NCI-H748 (cell line): ENCODE data around the gene ZCWPW1.
"Not testable (repeated sequence)": the region's sequence is repeated elsewhere in the genome, so short reads cannot be mapped to it uniquely, and the experiment has no call there.

Experiments used
- DNase-seq: peaks from one replicate; lab custom pipeline; 2025; ENCODE audit not compliant: unreplicated experiment; lab: John Stamatoyannopoulos, UW

ZCWPW1 gene

DNA sequence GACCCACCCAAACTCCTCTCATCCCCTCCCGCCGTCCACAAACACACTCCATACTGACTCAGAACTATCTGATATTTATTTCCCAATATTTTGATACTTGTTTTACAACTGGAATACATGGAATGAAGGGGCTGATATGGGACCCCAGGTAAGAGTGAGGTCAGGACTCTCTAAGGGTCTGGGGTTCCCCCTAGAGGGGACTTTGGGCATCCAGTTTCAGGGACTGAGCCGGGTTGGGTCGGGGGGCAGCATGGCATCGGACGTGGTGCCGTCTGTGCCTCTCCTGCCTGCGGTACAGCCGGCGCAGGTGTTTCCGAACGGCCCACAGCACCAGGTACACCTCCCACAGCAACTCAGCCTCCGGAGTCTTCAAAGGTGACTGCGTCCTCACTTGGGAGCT is 28.1 kb upstream of the ZCWPW1 start:
- no peak for DNase-seq

DNA sequence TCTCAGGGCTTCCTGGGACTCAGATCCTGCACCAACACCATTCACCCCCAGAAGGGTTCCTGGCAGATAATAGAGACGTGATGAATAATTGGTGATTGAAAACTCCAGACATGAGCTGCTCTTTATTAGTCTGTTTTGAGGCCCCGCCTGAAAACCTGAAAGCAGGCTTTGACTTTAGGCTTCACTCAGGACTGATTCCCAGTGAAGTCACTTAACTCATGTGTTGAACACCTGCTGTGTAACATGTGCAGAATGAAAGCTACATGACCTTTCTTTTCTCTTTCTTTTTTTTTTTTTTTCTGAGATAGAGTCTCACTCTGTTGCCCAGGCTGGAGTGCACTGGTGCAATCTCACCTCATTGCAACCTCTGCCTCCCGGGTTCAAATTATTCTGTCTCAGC is 26.7 kb upstream of the ZCWPW1 start:
- no peak for DNase-seq

DNA sequence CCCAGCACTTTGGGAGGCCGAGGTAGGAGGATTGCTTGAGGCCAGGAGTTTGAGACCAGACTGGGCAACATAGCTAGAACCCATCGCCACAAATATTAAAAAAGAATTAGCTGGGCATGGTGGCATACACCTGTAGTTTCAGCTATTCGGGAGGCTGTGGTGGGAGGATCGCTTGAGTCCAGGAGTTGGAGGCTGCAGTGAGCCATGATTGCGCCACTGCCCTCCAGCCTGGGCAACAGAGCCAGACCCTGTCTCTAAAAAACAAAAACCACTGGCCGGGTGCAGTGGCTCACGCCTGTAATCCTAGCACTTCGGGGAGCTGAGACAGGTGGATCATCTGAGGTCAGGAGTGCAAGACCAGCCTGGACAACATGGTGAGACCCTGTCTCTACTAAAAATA is 25.4 kb upstream of the ZCWPW1 start:
- DNase-seq, result not testable (repeated sequence)

DNA sequence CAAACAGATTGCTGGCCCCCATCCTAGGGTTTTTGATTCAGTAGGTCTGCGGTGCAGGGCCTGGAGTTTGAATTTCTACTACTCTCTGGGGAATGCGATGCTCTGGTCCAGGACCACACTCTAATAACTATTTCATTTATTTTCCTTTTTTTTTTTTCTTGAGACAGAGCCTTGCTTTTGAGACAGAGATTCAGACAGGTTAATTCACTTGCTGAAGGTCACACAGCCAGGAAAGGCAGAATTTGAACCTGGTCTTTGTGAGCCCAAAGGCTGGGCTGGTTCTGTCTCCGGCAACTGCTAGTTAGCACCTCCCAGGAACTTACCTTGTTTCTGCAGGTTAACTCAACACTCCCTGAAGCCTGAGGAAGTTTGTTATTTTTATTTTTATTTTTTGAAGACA is 24.0 kb upstream of the ZCWPW1 start:
- no peak for DNase-seq

DNA sequence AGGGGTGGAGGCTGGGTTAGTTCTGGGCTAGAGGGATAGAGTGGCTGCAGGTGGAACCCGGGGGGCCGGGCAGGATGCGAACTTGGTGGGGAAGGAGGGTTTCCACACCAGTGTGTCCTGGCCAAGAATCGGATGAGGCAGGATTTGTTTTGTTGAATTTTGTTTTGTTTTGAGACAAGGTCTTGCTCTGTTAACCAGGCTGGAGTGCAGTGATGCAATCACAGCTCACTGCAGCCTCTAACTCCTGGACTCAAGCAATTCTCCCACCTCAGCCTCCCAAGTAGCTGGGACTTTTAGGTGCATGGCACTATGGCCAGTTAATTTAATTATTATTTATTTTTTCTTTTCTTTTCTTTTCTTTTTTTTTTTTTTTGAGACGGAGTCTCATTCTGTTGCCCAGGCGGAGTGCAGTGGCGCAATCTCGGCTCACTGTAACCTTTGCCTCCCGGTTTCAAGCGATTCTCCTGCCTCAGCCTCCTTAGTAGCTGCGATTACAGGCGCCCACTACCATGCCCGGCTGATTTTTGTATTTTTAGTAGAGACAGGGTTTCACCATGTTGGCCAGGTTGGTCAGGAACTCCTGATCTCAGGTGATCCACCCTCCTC is 20.8 kb upstream of the ZCWPW1 start:
- no peak for DNase-seq

DNA sequence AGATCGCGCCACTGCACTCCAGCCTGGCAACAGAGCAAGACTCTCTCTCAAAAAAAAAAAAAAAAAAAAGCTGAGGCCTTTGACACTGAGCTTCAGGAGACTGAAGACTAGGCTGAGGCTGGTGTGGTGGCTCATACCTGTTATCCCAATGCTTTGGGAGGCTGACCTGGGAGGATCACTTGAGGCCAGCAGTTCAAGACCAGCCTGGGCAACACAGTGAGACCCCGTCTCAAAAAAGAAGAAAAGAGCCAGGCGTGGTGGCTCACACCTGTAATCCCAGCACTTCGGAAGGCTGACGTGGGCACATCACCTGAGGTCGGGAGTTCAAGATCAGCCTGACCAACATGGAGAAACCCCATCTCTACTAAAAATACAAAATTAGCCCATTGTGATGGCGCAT is 18.9 kb upstream of the ZCWPW1 start:
- DNase-seq, result not testable (repeated sequence)

DNA sequence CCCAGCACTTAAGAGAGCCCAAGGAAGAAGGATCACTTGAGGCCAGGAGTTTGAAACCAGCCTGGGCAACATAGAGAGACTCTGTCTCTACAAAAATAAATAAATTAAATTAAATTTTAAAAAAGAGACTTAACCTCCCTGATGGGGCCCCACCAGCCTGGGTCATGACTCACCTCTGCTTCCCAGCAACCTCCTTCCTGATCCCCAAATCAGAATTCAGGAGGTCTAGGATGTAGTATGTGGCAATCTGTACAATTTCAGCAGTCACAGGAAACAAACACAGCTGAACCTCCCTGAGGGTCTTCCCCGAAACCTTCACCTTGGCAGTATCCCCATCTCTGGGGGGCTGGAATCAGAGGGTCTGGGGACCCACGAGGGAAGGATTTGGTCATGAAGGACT is 17.5 kb upstream of the ZCWPW1 start:
- DNase-seq, result no peak

DNA sequence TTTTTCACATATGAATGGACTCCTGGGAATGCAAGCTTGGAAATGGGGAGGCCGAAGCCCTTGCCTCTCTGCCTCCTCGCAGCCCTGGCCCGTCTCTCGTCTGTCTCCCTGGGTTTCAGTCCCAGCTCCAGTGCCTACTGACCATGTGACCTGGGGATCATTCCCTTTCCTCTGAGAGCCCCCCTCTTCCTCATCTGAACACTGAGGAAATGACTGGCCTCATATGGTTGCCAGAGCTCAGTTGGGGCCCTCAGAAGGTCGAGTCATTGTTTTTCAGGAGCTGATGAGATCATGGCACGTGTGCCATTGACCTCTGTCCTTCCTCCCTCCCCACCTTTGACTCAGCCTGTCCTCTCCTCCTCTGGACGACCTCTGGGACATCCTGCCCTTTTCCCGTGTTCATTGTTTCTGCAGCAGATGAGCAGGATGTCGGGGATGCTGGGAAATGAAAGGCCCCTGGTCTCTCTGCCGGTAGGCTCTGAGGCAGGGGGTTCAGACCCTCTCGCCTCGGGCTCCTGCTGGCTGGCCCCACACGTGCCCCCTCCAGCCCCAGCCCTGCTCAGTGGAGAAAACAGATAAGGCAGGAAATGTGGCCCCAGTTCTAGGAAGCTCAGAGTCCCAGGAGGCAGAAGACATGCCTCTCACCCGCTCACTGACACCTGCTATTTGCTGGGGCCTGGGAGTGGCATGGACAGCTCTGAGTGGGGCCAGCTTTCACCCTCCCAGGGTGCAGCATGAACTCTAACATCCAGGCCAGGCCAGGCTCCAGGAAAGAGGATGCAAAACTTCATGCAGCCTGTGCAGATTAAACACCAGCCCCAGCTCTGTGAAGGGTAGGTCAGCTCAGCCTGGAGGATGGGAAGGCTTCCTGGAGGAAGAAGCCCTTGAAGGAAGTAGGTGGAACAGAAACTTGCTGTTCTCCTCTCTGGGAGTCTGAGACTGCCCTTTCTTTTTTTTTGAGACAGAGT is 16.1 kb upstream of the ZCWPW1 start:
- no peak for DNase-seq

DNA sequence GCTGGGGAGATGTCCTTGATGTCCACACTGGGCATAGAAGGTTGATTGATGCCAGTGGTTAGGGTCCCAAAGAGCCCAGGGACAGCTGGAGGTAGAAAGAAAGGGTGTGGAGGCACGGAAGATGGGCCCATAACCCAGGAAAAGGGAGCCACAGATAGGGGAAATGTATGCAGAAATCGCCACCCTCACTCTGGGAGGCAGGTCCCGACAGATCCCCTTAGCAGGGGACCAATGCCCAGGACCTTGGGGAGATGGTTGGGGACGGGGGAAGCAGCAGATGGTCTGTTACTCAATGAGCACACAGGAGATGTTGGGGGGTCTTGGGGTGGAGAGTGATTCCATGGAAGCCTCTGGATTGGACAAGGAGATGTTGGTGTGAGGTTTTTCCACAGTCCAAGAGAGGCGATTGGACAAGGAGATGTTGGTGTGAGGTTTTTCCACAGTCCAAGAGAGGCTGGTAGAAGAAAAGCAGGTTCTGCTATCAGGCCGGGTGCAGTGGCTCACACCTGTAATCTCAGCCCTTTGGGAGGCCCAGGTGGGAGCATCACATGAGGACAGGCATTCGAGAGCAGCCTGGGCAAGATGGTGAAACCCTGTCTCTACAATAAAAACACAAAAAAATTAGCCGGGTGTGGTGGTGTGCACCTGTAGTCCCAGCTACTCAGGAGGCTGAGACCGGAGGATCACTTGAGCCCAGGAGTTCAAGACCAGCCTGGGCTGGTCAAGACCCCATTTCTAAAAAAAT is 14.8 kb upstream of the ZCWPW1 start:
- DNase-seq, result no peak

DNA sequence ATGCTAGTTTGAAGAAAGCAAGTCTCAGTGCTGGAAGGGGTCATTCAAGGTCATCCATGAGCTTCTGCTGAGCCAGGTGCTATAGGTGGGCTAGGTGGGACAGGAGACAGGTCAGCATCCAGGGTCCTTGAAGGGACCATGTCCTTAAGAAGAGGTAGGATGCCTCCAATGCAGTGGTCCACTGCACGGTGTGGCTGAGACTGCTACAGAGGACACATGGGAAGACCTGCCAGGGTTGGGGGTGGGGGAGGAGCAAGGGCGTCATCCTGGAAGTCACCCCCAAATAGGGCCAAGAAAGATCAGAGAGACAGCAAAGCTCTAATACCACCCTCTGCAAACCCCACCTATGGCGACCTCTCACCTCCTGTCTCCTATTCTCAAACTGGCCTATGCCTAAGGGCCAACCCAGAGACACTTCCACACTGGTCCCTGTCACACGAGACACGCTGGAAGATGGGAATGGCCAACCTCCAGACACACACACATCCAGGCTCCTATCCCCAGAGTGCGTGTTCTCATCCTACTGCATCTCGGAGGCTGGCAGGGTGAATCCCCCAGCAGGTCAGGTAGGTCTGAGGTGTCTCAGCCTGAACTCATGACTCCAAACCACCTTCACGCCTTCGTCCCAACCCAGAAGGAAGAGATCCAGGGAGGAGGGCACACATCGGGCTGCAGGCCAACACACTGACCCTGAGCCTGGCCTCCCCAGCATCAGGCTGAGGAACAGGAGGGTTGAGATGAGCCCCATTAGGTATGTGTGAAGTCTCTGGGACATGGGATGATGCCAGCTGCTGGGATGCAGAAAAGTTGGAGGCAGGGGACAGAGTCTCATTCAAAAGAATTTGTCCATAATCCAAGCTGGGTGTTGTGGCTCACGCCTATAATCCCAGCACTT is 13.4 kb upstream of the ZCWPW1 start:
- DNase-seq, result no peak

DNA sequence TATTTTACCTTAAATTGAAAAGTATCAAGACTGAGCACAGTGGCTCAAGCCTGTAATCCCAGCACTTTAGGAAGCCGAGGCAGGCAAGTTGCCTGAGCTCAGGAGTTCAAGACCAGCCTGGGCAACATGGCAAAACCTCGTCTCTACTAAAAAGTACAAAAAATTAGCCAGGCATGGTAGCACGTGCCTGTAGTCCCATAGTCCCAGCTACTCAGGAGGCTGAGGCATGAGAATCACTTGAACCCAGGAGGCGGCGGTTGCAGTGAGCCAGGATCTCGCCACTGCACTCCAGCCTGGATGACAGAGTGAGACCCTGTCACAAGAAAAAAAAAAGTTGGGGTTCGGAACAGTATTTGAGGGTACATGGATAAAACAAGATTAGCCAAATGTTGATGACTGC is 10.7 kb upstream of the ZCWPW1 start:
- DNase-seq, result not testable (repeated sequence)

DNA sequence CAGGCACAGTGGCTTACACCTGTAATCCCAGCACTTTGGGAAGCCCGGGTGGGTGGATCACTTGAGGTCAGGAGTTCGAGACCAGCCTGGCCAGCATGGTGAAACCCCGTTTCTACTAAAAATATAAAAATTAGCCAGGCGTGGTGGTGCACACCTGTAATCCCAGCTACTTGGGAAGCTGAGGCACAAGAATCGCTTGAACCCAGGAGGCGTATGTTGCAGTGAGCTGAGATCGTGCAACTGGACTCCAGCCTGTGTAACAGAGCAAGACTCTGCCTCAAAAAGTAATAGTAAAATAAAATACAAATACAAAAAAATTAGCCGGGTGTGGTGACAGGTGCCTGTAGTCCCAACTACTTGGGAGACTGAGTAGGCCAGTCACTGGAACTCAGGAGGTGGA is 10.2 kb upstream of the ZCWPW1 start:
- DNase-seq, result not testable (repeated sequence)

DNA sequence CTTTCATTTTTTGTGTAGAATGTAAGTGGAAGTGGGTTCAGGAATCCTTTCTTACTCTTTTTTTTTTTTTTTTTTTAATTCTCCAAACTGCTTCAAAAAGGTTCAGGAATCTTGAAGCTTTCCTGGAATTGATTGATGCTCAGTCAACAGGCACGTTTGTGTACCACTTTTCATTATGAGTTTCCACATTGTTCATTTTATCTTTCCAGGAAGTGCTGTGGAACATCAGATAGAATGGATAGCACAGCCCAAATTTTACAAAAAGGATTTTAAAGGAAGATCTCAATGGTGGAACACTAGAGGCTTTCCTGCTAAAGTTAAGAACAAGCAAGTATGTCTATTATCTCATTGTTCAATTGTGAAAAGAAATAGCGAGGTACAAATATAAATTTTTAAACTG is 9.7 kb upstream of the ZCWPW1 start:
- no peak for DNase-seq

DNA sequence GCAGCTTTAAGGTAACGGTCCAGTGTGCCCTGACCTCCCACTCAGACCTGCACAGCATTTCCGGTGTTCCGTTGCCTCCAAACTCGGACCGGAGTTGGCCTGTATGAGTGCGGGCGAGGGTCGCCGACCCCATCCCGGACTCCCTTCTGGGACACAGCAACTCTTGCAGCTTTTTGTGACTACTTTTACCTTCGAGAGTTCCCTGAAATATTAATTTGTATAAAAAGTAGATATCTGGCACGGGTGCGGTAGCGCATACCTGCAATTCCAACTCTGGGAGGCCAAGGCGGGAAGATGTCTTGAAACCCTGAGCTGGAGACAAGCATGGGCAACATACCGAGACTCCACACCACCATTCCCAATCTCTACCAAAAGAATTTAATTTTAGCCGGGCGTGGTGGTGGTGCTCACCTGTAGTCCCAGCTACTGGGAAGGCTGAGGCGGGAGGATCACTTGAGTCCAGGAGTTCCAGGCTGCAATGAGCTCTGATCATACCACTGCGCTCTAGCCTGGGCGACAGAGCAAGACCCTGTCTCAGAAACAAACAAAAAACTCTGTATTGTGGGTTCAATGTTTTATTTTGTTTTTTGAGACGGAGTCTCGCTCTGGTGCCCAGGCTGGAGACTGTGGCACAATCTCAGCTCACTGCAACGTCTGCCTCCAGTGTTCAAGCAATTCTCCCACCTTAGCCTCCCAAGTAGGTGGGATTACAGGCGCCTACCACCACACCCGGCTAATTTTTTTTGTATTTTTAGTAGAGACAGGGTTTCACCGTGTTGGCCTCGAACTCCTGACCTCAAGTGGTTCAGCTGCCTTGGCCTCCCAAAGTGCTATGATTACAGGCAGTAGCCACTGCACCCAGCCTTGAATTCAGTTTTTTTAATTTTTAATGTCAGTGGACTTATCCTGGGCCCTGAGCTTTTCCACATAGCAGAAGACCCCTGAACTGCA is 8.9 kb upstream of the ZCWPW1 start:
- no peak for DNase-seq

DNA sequence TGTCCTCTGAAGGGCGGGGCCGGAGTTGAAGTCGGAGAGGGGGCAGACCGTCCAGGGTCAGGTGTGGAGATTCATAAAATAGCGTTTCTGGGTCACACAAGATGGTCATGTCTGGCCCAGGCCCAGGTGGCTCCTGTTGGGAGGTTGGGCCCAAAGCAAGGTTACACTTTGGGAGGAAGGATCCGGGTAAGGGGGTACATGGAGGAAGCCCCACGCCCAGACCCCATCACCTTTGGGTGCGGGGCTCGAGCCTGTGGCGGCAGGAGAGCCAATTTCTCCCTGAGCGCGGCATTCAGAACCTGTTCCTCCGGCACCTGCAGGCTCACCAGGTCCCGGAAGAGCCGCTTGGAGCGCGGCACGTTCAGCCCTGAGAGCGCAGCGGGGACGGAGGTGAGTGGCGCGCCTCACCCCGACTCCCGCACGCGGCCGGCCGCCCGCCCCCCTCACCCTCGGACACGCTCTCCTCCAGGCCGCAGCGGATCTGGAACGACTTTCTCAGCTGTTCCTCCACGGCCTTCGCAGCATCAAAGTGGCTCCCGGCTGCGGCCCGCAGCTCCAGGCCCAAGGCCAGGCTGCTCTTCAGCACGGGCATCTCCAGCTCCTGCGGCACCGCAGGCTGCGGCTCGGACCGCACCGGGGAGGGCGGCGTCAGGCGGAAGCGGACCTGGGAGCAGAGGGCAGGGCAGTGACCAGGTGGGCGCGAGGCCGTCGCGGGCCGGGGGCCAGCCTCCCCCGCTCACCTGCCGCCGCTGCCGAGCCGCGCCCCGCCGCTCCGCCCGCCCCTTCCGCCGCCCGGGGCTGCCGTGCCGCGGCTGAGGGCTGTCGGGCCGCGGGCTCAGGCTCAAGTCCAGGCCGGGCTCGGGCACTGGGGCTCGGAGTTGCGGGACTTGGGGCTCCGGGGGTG is 7.2 kb upstream of the ZCWPW1 start:
- DNase-seq, result peak; percentile 65

DNA sequence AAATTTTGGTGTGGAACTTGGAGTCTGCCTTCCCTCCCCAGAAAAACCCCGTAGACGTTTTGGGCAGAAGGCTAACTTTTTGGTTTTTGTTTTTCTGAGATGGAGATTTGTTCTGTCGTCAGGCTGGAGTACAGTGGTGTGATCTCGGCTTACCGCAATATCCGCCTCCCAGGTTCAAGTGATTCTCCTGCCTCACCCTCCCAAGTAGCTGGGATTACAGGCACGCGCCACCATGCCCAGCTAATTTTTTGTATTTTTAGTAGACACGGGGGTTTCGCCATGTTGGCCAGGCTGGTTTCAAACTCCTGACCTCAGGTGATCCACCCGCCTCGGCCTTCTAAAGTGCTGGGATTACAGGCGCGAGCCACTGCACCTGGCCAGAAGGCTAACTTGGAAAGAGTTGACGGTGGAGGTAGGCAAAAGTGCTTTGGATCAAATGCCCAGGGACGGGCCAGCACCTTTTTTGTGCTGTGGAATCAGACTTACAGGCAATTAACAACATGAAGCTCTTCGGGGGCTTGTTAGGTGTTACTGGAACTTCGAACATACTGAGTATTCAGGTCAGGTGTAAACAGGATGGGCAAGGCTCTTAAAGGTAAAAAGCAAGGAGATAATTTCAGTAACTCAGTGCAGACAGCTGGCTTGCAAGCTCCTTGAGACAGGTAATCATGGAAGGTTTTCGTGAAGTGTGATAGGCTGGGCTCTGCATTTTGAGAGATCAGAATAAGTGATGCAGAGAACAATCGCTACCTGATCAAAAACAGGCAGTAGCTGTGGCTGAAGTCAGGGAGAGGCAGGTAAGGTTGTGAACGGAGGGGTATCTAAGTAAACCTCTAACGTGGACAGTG is 6.0 kb upstream of the ZCWPW1 start:
- DNase-seq, result no peak

DNA sequence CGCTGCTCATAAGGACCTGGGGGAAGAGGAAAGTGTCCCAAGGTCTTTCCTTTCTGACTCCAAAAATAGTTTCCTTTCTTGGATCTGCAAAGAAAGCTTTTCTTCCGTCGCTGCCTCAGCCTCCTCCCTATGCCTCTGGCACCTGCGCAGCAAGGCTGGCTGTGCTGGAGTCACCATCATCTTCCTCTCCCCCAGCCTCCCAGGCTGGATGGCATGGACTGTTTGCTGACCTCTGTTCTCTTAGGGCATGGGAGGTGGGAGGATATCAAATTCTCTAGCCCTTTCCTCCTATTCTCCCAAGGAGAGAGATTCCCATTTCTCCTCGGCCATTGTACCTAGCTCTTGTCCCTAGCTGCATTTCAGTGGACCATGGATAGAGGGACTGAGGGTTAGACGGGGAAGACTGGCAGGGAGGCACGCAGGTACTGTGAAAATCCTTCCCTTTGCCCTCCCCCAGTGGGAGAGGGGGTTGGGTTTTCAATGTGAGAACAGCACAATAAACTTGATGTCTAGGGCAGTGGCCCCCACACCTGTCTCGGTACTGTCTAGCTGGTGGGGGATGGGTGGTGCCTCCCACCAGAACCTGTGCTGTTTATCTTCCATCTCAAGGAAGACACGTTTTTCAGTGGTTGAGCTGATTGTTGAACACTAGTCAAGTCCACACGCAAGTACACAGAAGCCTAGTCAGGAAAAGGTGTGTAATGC is 5.2 kb upstream of the ZCWPW1 start:
- DNase-seq, result no peak
